Measurements from ENCODE around the gene LRP3.

DNA sequence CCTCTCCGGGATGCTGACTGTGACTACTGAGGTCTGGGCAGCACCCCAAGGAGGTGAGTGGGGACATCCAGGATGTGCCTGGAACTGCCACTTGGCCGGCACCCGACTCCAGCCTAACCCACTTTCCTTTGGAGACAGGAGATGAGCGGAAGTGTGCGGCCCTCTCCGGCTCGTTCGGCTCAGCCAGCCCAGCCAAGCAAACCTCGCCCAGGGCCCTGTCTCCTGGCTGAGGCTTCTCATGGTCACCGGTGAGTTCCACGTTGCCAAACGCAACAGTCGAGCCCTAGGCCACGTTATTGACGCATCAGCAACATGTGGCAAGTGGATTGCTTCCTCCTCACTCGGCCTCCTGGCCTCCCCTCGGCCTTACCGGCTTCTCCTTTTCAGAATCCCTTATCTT, 26.0 kb downstream of the LRP3 start:
- TF ChIP-seq CTCF (conservative IDR thresholded peaks at IDR 0.05; ENCODE audit: low read depth in 2 of 2) (no peak), EZH2 (IDR thresholded peaks at IDR 0.05; ENCODE audit: low read depth, unreplicated experiment) (no peak), ZNF114 (CRISPR knock-in tag; IDR thresholded peaks at IDR 0.05) (no peak), POLR2AphosphoS5 (IDR thresholded peaks at IDR 0.05; ENCODE audit: low read depth) (no peak), EZH2phosphoT487 (IDR thresholded peaks at IDR 0.05; ENCODE audit: unreplicated experiment) (no peak), STAT1 (IDR thresholded peaks at IDR 0.05; ENCODE audit: unreplicated experiment) (no peak), CREB1 (CRISPR knock-in tag; IDR thresholded peaks at IDR 0.05; ENCODE audit: low read depth) (no peak), JUNB (IDR thresholded peaks at IDR 0.05; ENCODE audit: unreplicated experiment) (no peak)
- TF ChIP-seq, protein P1, sequence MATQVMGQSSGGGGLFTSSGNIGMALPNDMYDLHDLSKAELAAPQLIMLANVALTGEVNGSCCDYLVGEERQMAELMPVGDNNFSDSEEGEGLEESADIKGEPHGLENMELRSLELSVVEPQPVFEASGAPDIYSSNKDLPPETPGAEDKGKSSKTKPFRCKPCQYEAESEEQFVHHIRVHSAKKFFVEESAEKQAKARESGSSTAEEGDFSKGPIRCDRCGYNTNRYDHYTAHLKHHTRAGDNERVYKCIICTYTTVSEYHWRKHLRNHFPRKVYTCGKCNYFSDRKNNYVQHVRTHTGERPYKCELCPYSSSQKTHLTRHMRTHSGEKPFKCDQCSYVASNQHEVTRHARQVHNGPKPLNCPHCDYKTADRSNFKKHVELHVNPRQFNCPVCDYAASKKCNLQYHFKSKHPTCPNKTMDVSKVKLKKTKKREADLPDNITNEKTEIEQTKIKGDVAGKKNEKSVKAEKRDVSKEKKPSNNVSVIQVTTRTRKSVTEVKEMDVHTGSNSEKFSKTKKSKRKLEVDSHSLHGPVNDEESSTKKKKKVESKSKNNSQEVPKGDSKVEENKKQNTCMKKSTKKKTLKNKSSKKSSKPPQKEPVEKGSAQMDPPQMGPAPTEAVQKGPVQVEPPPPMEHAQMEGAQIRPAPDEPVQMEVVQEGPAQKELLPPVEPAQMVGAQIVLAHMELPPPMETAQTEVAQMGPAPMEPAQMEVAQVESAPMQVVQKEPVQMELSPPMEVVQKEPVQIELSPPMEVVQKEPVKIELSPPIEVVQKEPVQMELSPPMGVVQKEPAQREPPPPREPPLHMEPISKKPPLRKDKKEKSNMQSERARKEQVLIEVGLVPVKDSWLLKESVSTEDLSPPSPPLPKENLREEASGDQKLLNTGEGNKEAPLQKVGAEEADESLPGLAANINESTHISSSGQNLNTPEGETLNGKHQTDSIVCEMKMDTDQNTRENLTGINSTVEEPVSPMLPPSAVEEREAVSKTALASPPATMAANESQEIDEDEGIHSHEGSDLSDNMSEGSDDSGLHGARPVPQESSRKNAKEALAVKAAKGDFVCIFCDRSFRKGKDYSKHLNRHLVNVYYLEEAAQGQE (IDR thresholded peaks at IDR 0.05; ENCODE audit: unreplicated experiment): no peak
- TF ChIP-seq, protein P2, sequence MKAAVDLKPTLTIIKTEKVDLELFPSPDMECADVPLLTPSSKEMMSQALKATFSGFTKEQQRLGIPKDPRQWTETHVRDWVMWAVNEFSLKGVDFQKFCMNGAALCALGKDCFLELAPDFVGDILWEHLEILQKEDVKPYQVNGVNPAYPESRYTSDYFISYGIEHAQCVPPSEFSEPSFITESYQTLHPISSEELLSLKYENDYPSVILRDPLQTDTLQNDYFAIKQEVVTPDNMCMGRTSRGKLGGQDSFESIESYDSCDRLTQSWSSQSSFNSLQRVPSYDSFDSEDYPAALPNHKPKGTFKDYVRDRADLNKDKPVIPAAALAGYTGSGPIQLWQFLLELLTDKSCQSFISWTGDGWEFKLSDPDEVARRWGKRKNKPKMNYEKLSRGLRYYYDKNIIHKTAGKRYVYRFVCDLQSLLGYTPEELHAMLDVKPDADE (IDR thresholded peaks at IDR 0.05): no peak
